ENCODE results near the gene KCNN3.
A peak's percentile ranks its signal among the peaks of the same experiment; 100 is the strongest.

KCNN3 gene

GRCh38 chr1:154769193-154769895 lies 100.7 kb downstream of the KCNN3 start:
- DNase-seq = peak in 2 of 42 donors; percentile 1 to 8

GRCh38 chr1:154768456-154769125 lies 101.5 kb downstream of the KCNN3 start:
- peak in 4 of 42 donors; percentile 4 to 35 (median 20) for DNase-seq
- intact Hi-C loops (cut with DNase I) = no loop called here

More at GRCh38 chr1:154769193-154769895, 100.7 kb downstream of the KCNN3 start:
- intact Hi-C loops (cut with DNase I) = no loop called here

- DNase-seq = peak; percentile 45 to 85 (median 72)
- intact Hi-C loops (cut with DNase I) = no loop called here
These were observed 102.5 kb downstream of the KCNN3 start for GRCh38 chr1:154767315-154768240.

GRCh38 chr1:154765970-154766369 lies 104.1 kb downstream of the KCNN3 start:
- intact Hi-C loops (cut with DNase I) = no loop called here
- DNase-seq = peak in 6 of 42 donors; percentile 21 to 61 (median 50)

GRCh38 chr1:154764773-154765172 lies 105.3 kb downstream of the KCNN3 start:
- intact Hi-C loops (cut with DNase I) = no loop called here

GRCh38 chr1:154764181-154764580 lies 105.9 kb downstream of the KCNN3 start:
- intact Hi-C loops (cut with DNase I) = no loop called here

More at GRCh38 chr1:154764773-154765172, 105.3 kb downstream of the KCNN3 start:
- DNase-seq = no peak

GRCh38 chr1:154760469-154760933 lies 109.6 kb downstream of the KCNN3 start:
- peak in 27 of 42 donors; percentile 22 to 80 (median 53) for DNase-seq
- intact Hi-C loops (cut with DNase I) = no loop called here

More at GRCh38 chr1:154764181-154764580, 105.9 kb downstream of the KCNN3 start:
- peak in 1 of 42 donors; percentile 5 for DNase-seq

GRCh38 chr1:154759793-154760192 lies 110.3 kb downstream of the KCNN3 start:
- peak in 1 of 42 donors; percentile 5 for DNase-seq
- intact Hi-C loops (cut with DNase I) = no loop called here

- DNase-seq = no peak
- intact Hi-C loops (cut with DNase I) = no loop called here
These were observed 110.9 kb downstream of the KCNN3 start for GRCh38 chr1:154759196-154759595.

- intact Hi-C loops (cut with DNase I) = no loop called here
- peak in 3 of 42 donors; percentile 4 to 27 (median 13) for DNase-seq
These were observed 111.7 kb downstream of the KCNN3 start for GRCh38 chr1:154758346-154758745.

- peak in 3 of 42 donors; percentile 9 to 28 (median 20) for DNase-seq
- intact Hi-C loops (cut with DNase I) = no loop called here
These were observed 113.1 kb downstream of the KCNN3 start for GRCh38 chr1:154756793-154757548.

- intact Hi-C loops (cut with DNase I) = no loop called here
- DNase-seq = peak in 4 of 42 donors; percentile 3 to 13 (median 8)
These were observed 114.0 kb downstream of the KCNN3 start for GRCh38 chr1:154755858-154756730.

- peak in 2 of 42 donors; percentile 6 to 16 for DNase-seq
- intact Hi-C loops (cut with DNase I) = no loop called here
These were observed 116.7 kb downstream of the KCNN3 start for GRCh38 chr1:154753426-154753825.

- peak in 5 of 42 donors; percentile 2 to 29 (median 6) for DNase-seq
- intact Hi-C loops (cut with DNase I) = no loop called here
These were observed 117.6 kb downstream of the KCNN3 start for GRCh38 chr1:154752273-154753030.

- peak in 16 of 42 donors; percentile 22 to 74 (median 45) for DNase-seq
- intact Hi-C loops (cut with DNase I) = no loop called here
These were observed 118.4 kb downstream of the KCNN3 start for GRCh38 chr1:154751690-154752089.

All from head of caudate nucleus (tissue), 42 donors.